ENCODE measurements around the gene ANAPC2. TPM values are rescaled to one million over a fixed set of nuclear protein-coding genes. Genes with fewer than 3 reads are reported as not detected.

ANAPC2 gene
- total RNA-seq, 1 donor from 2014 or later = 58.2 TPM

DNA sequence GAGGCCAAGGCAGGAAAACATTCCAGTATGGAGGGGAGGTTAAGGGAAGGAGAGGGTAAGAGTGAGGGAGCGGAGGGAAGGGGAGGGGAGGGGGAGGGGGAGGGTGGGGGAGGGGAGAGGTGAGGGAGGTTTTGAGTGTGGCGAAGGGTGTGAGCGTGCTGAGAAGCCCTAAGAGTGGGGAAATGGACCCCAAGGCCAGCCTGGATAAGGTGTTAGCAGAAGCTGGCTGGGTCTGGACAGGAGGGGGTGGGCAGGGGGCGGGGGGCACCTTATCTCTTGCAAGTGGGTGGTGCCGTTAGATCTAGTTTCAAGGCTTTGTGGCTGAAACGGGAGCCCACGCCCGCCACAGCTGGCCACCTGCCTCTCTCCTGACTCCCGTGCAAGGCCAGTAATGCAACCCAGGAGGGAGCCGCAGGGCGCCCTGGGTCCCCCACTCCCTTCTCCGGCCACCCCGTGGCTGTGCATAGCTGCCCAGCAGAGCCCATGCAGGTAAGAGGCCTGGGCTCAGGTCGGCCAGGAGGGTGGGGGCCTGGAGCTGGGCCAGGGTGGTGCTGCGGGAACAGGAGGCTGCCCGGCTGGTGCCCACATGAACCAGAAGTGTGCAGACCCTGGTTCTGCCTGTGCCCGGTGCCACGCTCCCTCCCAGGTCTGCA is 39.6 kb upstream of the ANAPC2 start:
- no peak overlapping the region for H3K27ac ChIP-seq
- H3K27me3 ChIP-seq (ENCODE audit: low read depth) = peaks cover 45% of the 10 kb centered on the region
- TF ChIP-seq, protein P1, sequence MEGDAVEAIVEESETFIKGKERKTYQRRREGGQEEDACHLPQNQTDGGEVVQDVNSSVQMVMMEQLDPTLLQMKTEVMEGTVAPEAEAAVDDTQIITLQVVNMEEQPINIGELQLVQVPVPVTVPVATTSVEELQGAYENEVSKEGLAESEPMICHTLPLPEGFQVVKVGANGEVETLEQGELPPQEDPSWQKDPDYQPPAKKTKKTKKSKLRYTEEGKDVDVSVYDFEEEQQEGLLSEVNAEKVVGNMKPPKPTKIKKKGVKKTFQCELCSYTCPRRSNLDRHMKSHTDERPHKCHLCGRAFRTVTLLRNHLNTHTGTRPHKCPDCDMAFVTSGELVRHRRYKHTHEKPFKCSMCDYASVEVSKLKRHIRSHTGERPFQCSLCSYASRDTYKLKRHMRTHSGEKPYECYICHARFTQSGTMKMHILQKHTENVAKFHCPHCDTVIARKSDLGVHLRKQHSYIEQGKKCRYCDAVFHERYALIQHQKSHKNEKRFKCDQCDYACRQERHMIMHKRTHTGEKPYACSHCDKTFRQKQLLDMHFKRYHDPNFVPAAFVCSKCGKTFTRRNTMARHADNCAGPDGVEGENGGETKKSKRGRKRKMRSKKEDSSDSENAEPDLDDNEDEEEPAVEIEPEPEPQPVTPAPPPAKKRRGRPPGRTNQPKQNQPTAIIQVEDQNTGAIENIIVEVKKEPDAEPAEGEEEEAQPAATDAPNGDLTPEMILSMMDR (IDR thresholded peaks at IDR 0.05) = no peak
- H3K9me3 ChIP-seq = no peaks in the 10 kb centered on the region
- H3K4me1 ChIP-seq = peaks cover 23% of the 10 kb centered on the region
- no peaks in the 10 kb centered on the region for H3K36me3 ChIP-seq
- DNase-seq (no peak), ATAC-seq (no peak)
- H3K4me3 ChIP-seq = no peak overlapping the region
- intact Hi-C loops (cut with DNase I) = no loop called here

DNA sequence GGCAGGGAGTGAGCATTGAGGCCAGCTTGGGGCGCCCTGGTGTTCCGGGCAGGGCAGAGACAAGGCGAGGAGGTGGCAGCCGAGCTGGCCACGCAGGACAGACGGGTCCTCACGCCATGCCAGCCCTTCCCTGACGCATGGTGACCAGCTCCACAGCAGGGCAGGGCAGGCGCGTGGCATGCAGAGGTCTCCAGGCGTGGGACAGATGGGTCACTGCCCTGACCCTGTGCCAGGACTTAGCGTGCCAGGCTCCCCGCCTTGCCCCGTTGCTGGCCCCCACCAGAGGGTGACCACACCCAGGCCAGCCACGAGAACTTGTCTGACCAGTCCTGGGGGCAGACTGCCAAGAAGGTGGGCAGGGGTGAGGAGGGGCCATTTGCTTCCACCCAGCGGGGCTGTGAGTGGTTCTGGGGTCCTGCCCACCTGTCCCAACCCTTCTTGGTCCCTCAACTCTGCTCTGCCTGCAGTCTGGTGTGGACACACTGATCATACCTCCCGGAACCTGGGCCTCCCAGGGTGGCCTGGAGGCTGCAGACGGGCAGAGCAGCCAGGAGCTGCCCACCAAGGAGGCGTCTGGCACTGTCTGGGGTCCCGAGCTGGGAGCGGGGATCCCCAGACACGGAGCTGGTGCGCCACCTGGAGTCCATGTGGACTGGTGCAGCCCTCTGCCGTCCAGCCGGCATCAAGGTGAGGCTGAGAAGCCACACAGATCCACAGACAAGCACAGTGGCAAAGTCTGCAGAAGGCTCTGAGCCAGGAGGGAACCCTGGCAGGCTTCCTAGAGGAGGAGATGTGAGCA is 38.9 kb upstream of the ANAPC2 start, which contains the start of gene RNF224:
Gene RNF224, plus strand, starts transcription at position 449 of the 799 bp plus-strand sequence. CDS start 834 bp downstream, outside the sequence.
- Histone ChIP-seq H3K9me3 (no peaks in the 10 kb centered on the region), H3K4me3 (peak within 1 kb of the TSS; percentile 6), H3K27ac (peak within 1 kb of the TSS; percentile 77), H3K4me1 (peaks cover 30% of the 10 kb centered on the region), H3K27me3 (ENCODE audit: low read depth) (peaks cover 38% of the 10 kb centered on the region), H3K36me3 (no peaks in the 10 kb centered on the region)
- DNase-seq = peak; percentile 90
- TF ChIP-seq, protein P1 (IDR thresholded peaks at IDR 0.05) = peak; percentile 92
- peak; percentile 73 to 75 for ATAC-seq
- intact Hi-C loops (cut with DNase I) = no loop called here

DNA sequence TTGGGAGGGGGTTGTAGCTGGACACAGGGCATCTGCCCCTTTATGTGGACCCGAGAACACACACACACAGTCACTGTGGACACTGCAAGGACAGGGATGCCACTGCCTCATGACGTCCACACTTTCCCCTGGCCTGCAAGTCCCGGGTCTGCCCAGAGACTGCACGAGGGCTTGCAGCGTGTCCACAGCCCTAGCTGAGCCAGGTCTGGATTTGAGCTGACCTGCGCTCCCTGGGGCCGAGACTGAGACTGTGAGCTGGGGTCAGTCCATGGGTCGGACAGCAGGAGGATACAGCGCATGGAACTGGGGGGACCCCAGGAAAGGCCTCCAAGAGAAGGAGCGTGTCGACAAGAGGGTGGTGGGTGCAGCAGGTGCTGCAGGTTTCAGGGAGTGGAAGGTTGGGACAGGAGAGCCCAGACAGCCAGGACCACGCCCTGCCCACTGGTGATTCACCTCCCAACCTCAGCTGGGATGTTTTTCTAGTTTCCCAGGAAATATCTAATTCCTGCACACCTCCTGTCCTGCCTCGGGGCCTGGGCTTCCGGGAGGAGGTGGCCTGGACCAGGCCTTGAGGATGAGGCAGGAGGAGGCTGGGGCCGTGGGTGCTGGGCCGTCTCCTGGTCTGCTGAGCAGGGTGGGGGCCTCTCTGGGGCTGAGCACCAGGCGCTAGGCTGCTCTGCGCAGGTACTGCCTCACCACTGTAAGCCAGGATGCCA is 38.1 kb upstream of the ANAPC2 start:
- Histone ChIP-seq H3K9me3 (no peaks in the 10 kb centered on the region), H3K27ac (peak overlapping the region; percentile 77), H3K4me3 (peak overlapping the region; percentile 6), H3K27me3 (ENCODE audit: low read depth) (peaks cover 30% of the 10 kb centered on the region), H3K4me1 (peaks cover 30% of the 10 kb centered on the region), H3K36me3 (no peaks in the 10 kb centered on the region)
- TF ChIP-seq, protein P1 (IDR thresholded peaks at IDR 0.05) = no peak
- intact Hi-C loops (cut with DNase I) = no loop called here
- DNase-seq = no peak
- peak in 1 of 2 donors; percentile 2 for ATAC-seq

DNA sequence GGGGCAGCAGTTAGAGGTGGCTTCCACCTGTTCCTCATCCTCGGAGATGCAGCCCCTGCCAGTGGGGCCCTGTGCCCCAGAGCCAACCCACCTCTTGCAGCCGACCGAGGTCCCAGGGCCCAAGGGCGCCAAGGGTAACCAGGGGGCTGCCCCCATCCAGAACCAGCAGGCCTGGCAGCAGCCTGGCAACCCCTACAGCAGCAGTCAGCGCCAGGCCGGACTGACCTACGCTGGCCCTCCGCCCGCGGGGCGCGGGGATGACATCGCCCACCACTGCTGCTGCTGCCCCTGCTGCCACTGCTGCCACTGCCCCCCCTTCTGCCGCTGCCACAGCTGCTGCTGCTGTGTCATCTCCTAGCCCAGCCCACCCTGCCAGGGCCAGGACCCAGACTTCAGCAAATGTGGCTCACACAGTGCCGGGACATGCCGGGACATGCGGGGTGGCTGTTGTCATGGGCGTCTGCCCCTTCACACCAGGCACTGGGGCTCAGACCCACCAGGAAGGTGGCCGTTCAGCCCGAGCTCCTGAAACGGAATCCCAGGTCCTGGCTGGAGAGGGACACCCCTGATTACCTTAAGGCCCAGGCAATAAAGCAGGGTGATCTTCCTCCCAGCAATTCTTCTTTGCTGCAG is 37.5 kb upstream of the ANAPC2 start:
- TF ChIP-seq, protein P1 (IDR thresholded peaks at IDR 0.05) = no peak
- peak overlapping the region; percentile 77 for H3K27ac ChIP-seq

More for the DNA sequence above, 37.5 kb upstream of the ANAPC2 start:
- intact Hi-C loops (cut with DNase I) = no loop called here
- no peak for DNase-seq
- Histone ChIP-seq H3K36me3 (no peaks in the 10 kb centered on the region), H3K4me1 (peaks cover 30% of the 10 kb centered on the region), H3K4me3 (no peak overlapping the region), H3K27me3 (ENCODE audit: low read depth) (peaks cover 23% of the 10 kb centered on the region), H3K9me3 (no peaks in the 10 kb centered on the region)
- ATAC-seq = no peak
